H9 (cell line): Measurements from ENCODE around the gene FRMD1. TPM values are rescaled to one million over a fixed set of nuclear protein-coding genes. Genes with fewer than 3 reads are reported as not detected.

Experiments
- DNase-seq: peaks from one replicate; pipeline ENCODE4 v3.0.0-alpha.2; 2017
- H2AFZ ChIP-seq: one replicate; pipeline ENCODE4 v1.6.1; 2013; ENCODE audit warnings: mild to moderate bottlenecking, low read length, control low read depth, moderate library complexity
- H2AK5ac ChIP-seq: 2 replicates; pipeline ENCODE4 v1.6.1; 2013; ENCODE audit warnings: low read length, control low read depth, mixed read lengths; ENCODE audit not compliant: insufficient read length
- H2BK120ac ChIP-seq: one replicate; pipeline ENCODE4 v1.6.1; 2013; ENCODE audit warnings: low read depth, mild to moderate bottlenecking, low read length, control low read depth, inconsistent platforms; ENCODE audit not compliant: poor library complexity, severe bottlenecking
- H2BK12ac ChIP-seq: 2 replicates; pipeline ENCODE4 v1.6.1; 2013; ENCODE audit warnings: low read length, control low read depth, mixed read lengths, low read depth; ENCODE audit not compliant: insufficient read length
- H2BK15ac ChIP-seq: 2 replicates; pipeline ENCODE4 v1.6.1; 2013; ENCODE audit warnings: low read depth, low read length, control low read depth
- H2BK20ac ChIP-seq: one replicate; pipeline ENCODE4 v1.6.1; 2013; ENCODE audit warnings: low read depth, mild to moderate bottlenecking, low read length, control low read depth, inconsistent platforms; ENCODE audit not compliant: poor library complexity, severe bottlenecking
- H2BK5ac ChIP-seq: 2 replicates; pipeline ENCODE4 v1.6.1; 2013; ENCODE audit warnings: low read length, control low read depth, mixed read lengths; ENCODE audit not compliant: insufficient read length
- H3K14ac ChIP-seq: 2 replicates; pipeline ENCODE4 v1.6.1; 2013; ENCODE audit warnings: low read length, control low read depth; ENCODE audit not compliant: insufficient read depth
- H3K18ac ChIP-seq: 2 replicates; pipeline ENCODE4 v1.6.1; 2013; ENCODE audit warnings: low read depth, mild to moderate bottlenecking, mixed read lengths, low read length, control low read depth; ENCODE audit not compliant: insufficient read length
- H3K23ac ChIP-seq: 2 replicates; pipeline ENCODE4 v1.6.1; 2013; ENCODE audit warnings: low read length, control low read depth, mixed read lengths, low read depth; ENCODE audit not compliant: insufficient read length
- H3K23me2 ChIP-seq: 2 replicates; pipeline ENCODE4 v1.6.1; 2013; ENCODE audit warnings: low read depth, mild to moderate bottlenecking, mixed read lengths, low read length, control low read depth; ENCODE audit not compliant: insufficient read length, poor library complexity, severe bottlenecking
- H3K27ac ChIP-seq: 2 replicates; pipeline ENCODE4 v1.5.1; 2013; ENCODE audit warnings: low read length, control low read depth, mixed read lengths, low read depth; ENCODE audit not compliant: insufficient read length
- H3K27me3 ChIP-seq: 2 replicates; pipeline ENCODE4 v1.6.1; 2013; ENCODE audit warnings: low read length, control low read depth, inconsistent platforms; ENCODE audit not compliant: insufficient read depth
- H3K4ac ChIP-seq: 2 replicates; pipeline ENCODE4 v1.6.1; 2013; ENCODE audit warnings: low read depth, mild to moderate bottlenecking, control low read depth, inconsistent platforms, low read length, moderate library complexity
- H3K4me1 ChIP-seq: 2 replicates; pipeline ENCODE4 v1.6.1; 2013; ENCODE audit warnings: low read length, control low read depth, inconsistent platforms; ENCODE audit not compliant: insufficient read depth
- H3K4me2 ChIP-seq: 2 replicates; pipeline ENCODE4 v1.6.1; 2013; ENCODE audit warnings: low read length, control low read depth, mixed read lengths; ENCODE audit not compliant: insufficient read length, insufficient read depth
- H3K56ac ChIP-seq: 2 replicates; pipeline ENCODE4 v1.6.1; 2013; ENCODE audit warnings: low read depth, mild to moderate bottlenecking, mixed read lengths, low read length, control low read depth; ENCODE audit not compliant: insufficient read length
- H3K79me1 ChIP-seq: 2 replicates; pipeline ENCODE4 v1.6.1; 2013; ENCODE audit warnings: low read depth, mild to moderate bottlenecking, moderate library complexity, low read length, control low read depth, inconsistent platforms; ENCODE audit not compliant: insufficient read depth, poor library complexity, severe bottlenecking
- H3K79me2 ChIP-seq: 2 replicates; pipeline ENCODE4 v1.6.1; 2013; ENCODE audit warnings: low read length, control low read depth, inconsistent platforms; ENCODE audit not compliant: insufficient read depth
- H3K9ac ChIP-seq: 2 replicates; pipeline ENCODE4 v1.6.1; 2013; ENCODE audit warnings: low read length, control low read depth, mixed read lengths; ENCODE audit not compliant: insufficient read length; ENCODE audit errors: extremely low read depth
- H3K9me3 ChIP-seq: one replicate; pipeline ENCODE4 v1.6.1; 2013; ENCODE audit warnings: low read depth, low read length, inconsistent platforms; ENCODE audit not compliant: control insufficient read depth
- H3T11ph ChIP-seq: one replicate; pipeline ENCODE4 v1.6.1; 2013; ENCODE audit warnings: mild to moderate bottlenecking, low read length, control low read depth, inconsistent platforms
- H4K20me1 ChIP-seq: one replicate; pipeline ENCODE4 v1.6.1; 2013; ENCODE audit not compliant: control insufficient read depth, insufficient read length, insufficient read depth
- H4K5ac ChIP-seq: 2 replicates; pipeline ENCODE4 v1.6.1; 2013; ENCODE audit warnings: low read depth, mild to moderate bottlenecking, mixed read lengths, low read length, control low read depth; ENCODE audit not compliant: insufficient read length
- H4K8ac ChIP-seq: replicated peaks from 2 replicates; pipeline ENCODE4 v1.6.1; 2013; ENCODE audit warnings: low read length, control low read depth, mixed read lengths, low read depth; ENCODE audit not compliant: insufficient read length
- H4K91ac ChIP-seq: 2 replicates; pipeline ENCODE4 v1.6.1; 2013; ENCODE audit warnings: low read depth, mild to moderate bottlenecking, moderate library complexity, mixed read lengths, low read length, control low read depth; ENCODE audit not compliant: insufficient read length
- H3K27ac Mint-ChIP-seq, 3 experiments: 2 replicates in 2 of 3; 3 replicates in 1 of 3; pipeline ENCODE4 v1.8.0; 2020 to 2021; ENCODE audit warnings: mixed read lengths in 3 of 3, mild to moderate bottlenecking in 1 of 3, moderate library complexity in 1 of 3
- H3K27me3 Mint-ChIP-seq: 2 replicates; pipeline ENCODE4 v1.8.0; 2021; ENCODE audit warnings: low read depth, mild to moderate bottlenecking, moderate library complexity, mixed read lengths
- H3K36me3 Mint-ChIP-seq, 3 experiments: 2 replicates in 2 of 3; 3 replicates in 1 of 3; pipeline ENCODE4 v1.8.0; 2020 to 2021; ENCODE audit warnings: low read depth in 3 of 3, mixed read lengths in 3 of 3; ENCODE audit not compliant: insufficient read depth in 1 of 3
- H3K4me1 Mint-ChIP-seq, 2 experiments: 2 replicates each; pipeline ENCODE4 v1.8.0; 2020; ENCODE audit warnings: mixed read lengths in 2 of 2
- H3K4me3 Mint-ChIP-seq, 2 experiments: 2 replicates in 1 of 2; 3 replicates in 1 of 2; pipeline ENCODE4 v1.8.0; 2020 to 2021; ENCODE audit warnings: mild to moderate bottlenecking in 2 of 2, mixed read lengths in 2 of 2, moderate library complexity in 1 of 2
- H3K9me3 Mint-ChIP-seq, 2 experiments: 2 replicates in 1 of 2; 3 replicates in 1 of 2; pipeline ENCODE4 v1.8.0; 2020; ENCODE audit warnings: mild to moderate bottlenecking in 2 of 2, mixed read lengths in 2 of 2, moderate library complexity in 1 of 2
- CTCF ChIP-seq: fragments of 200-600 bp; sonication (generic); conservative IDR thresholded peaks from 3 replicates; pipeline ENCODE4 v1.8.0; 2021; ENCODE audit warnings: antibody characterized with exemption, mild to moderate bottlenecking
- WGBS: extraction: QIAGEN DNeasy Blood & Tissue Kit; methylation state at CpG from one replicate; pipeline ENCODE4 v1.1.7; 2013; ENCODE audit warnings: missing lambda C conversion rate, low lambda C conversion rate, mixed read lengths; ENCODE audit not compliant: insufficient read length; ENCODE audit errors: extremely low coverage; 5-methylcytosine and 5-hydroxymethylcytosine counted together
- total RNA-seq: library from RNA; stranded (reverse); gene quantifications from 2 replicates; pipeline ENCODE4 v1.2.1, GENCODE V29; 2021

Gene FRMD1
- total RNA-seq, 1 experiment from 2014 or later: not detected

GRCh38 chr6:168004023-168004422 lies 75.0 kb downstream of the FRMD1 start:
- Histone ChIP-seq H4K5ac (no peak overlapping the region), H3K23ac (no peak overlapping the region), H3K4me2 (no peak overlapping the region), H3K27ac (no peak overlapping the region), H2BK12ac (no peak overlapping the region), H3K9me3 (no peaks in the 10 kb centered on the region), H2BK15ac (no peak overlapping the region), H3K23me2 (no peaks in the 10 kb centered on the region), H4K8ac (no peak overlapping the region), H2BK5ac (no peak overlapping the region), H3K18ac (no peak overlapping the region), H3K9ac (no peak overlapping the region), H3K79me1 (no peaks in the 10 kb centered on the region), H3K27me3 (no peaks in the 10 kb centered on the region), H4K91ac (no peak overlapping the region), H2BK120ac (no peak overlapping the region), H3T11ph (no peak overlapping the region), H3K56ac (no peak overlapping the region), H4K20me1 (no peaks in the 10 kb centered on the region), H2AK5ac (no peak overlapping the region), H3K4ac (no peak overlapping the region), H2AFZ (no peak overlapping the region), H3K79me2 (no peaks in the 10 kb centered on the region), H2BK20ac (no peak overlapping the region), H3K4me1 (no peaks in the 10 kb centered on the region; the same call in 1 of the 2 replicates), H3K14ac (no peak overlapping the region)
- H3K4me1 Mint-ChIP-seq: peaks cover 0 to 5% of the 10 kb centered on the region in 2 experiments; a peak in 2 of 4 replicates
- H3K4me3 Mint-ChIP-seq: no peak overlapping the region
- no peak overlapping the region for H3K27ac Mint-ChIP-seq
- no peak for TF ChIP-seq CTCF
- H3K36me3 Mint-ChIP-seq: peaks cover 1 to 10% (median 7%) of the 10 kb centered on the region in 3 experiments; a peak in 4 of 7 replicates
- no peak for DNase-seq
- peaks cover 9 to 10% of the 10 kb centered on the region in 2 experiments for H3K9me3 Mint-ChIP-seq
- WGBS: no CpG with 5 or more reads among the region's 7 CpGs
- no peaks in the 10 kb centered on the region for H3K27me3 Mint-ChIP-seq

Other genes with a start within 250 kb of the FRMD1 start
- gene KIF25, start 81.5 kb downstream of the FRMD1 start, total RNA-seq: 0.22 and 0.59 TPM in 2 replicates
- 1.6 and 1.8 TPM in 2 replicates for gene DACT2, start 240.6 kb upstream of the FRMD1 start, total RNA-seq